ENCODE data around the gene TNFRSF8. TPM values are rescaled to one million over a fixed set of nuclear protein-coding genes. Genes with fewer than 3 reads are reported as not detected.

The TNFRSF8 gene
- total and polyA plus RNA-seq, 2 of the 13 experiments (the other 11 are each of a cell fraction or from before 2014, with no cell fraction given), result not detected

DNA sequence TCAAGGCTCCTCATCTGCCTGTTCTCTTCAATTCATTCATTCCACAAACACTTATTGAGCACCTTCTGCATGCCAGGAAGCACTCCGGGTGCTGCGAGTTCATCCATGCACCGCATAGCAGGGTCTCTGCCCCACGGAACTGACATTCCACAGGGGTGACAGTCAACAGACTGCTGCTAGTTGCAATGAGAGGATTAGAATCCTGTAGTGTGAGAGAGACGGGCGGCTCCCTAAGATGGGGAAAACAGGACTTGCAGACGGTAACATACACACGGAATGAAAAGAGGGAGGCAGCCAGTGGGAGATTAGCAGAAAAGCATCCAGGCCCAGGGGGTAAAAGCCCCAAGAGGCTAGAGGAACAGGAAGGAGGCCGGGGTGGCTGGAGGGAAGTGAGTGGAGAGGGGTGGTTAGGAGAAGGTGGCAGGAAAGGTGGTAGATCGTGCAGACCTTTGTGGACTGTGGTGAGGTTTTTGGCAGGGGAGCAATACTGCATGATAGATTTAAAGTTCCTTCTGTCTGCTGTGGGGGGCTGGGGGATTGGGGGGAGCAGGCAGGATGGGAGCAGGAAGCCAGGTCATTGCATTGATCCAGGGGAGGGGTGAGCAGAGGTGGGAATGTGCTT is 6.6 kb downstream of the TNFRSF8 start:
- no peaks in the 10 kb centered on the region for H3K79me2 ChIP-seq (ENCODE audit: insufficient read depth, low read length)
- H3K27ac ChIP-seq (ENCODE audit: extremely low read length, insufficient read depth, low read length), result no peak overlapping the region
- H3K9ac ChIP-seq (ENCODE audit: insufficient read depth, low read depth, low read length), result no peak overlapping the region
- H4K20me1 ChIP-seq (ENCODE audit: insufficient read depth, low read length), result no peaks in the 10 kb centered on the region
- POLR2A ChIA-PET, result no interaction called here
- ATAC-seq (no peak), FAIRE-seq (no peak), DNase-seq (ENCODE audit: low spot score) (no peak)
- WGBS (ENCODE audit: low lambda C conversion rate), result 25% methylated on average over 10 of the region's 10 CpGs
- no peak for TF ChIP-seq KDM1A (CRISPR knock-in tag; IDR thresholded peaks at IDR 0.05)
- no peak for TF ChIP-seq MXD1 (CRISPR knock-in tag; IDR thresholded peaks at IDR 0.05)
- TF ChIP-seq ARID2 (CRISPR knock-in tag; IDR thresholded peaks at IDR 0.05; ENCODE audit: borderline replicate concordance), result no peak
- TF ChIP-seq ZNF770 (CRISPR knock-in tag; IDR thresholded peaks at IDR 0.05), result no peak
- intact Hi-C loops (cut with micrococcal nuclease; ENCODE audit: unreplicated experiment), result no loop called here
- CTCF ChIA-PET (ENCODE audit: low intra/inter-chr PET ratio, low total read pairs), result no interaction called here
- no peaks in the 10 kb centered on the region for H3K9me3 ChIP-seq (ENCODE audit: low read length)
- H3K4me2 ChIP-seq (ENCODE audit: low read depth, low read length), result no peak overlapping the region
- H3K4me3 ChIP-seq (replicated peaks in 1 of 3; ENCODE audit: insufficient read depth in 1 of 3, low read depth in 2 of 3, low read length in 3 of 3), result no peak overlapping the region
- no TSS peak for BruUV-seq (replicated peaks)
- no peak overlapping the region for H2AFZ ChIP-seq (ENCODE audit: low read length)
- peaks cover 6 to 38% of the 10 kb centered on the region in 2 experiments for H3K27me3 ChIP-seq (ENCODE audit: control insufficient read depth in 1 of 2, insufficient read depth in 2 of 2, low read length in 2 of 2)
- in situ Hi-C loops (cut with HindIII; ENCODE audit: extremely low pct_ligation_motif_present, low pct_unique_long_range_greater_than_20kb), result no loop called here
- no peaks in the 10 kb centered on the region for H3K36me3 ChIP-seq (replicated peaks in 1 of 2; ENCODE audit: control insufficient read depth in 1 of 2, insufficient read depth in 2 of 2, low read length in 2 of 2)
- no peaks in the 10 kb centered on the region for H3K4me1 ChIP-seq (ENCODE audit: insufficient read depth, low read length)

GRCh38 chr1:12071892-12072291 is 8.8 kb downstream of the TNFRSF8 start:
- WGBS (ENCODE audit: low lambda C conversion rate), result 30% methylated on average over 3 of the region's 3 CpGs
- H3K4me1 ChIP-seq (ENCODE audit: insufficient read depth, low read length), result no peaks in the 10 kb centered on the region
- POLR2A ChIA-PET, result no interaction called here
- no peak overlapping the region for H3K27ac ChIP-seq (ENCODE audit: extremely low read length, insufficient read depth, low read length)
- H3K4me3 ChIP-seq (replicated peaks in 1 of 3; ENCODE audit: insufficient read depth in 1 of 3, low read depth in 2 of 3, low read length in 3 of 3), result no peak overlapping the region
- no TSS peak for BruUV-seq (replicated peaks)
- no peak for ATAC-seq
- intact Hi-C loops (cut with micrococcal nuclease; ENCODE audit: unreplicated experiment) (no loop called here), in situ Hi-C loops (cut with HindIII; ENCODE audit: extremely low pct_ligation_motif_present, low pct_unique_long_range_greater_than_20kb) (no loop called here)
- CTCF ChIA-PET (ENCODE audit: low intra/inter-chr PET ratio, low total read pairs), result no interaction called here
- no peaks in the 10 kb centered on the region for H4K20me1 ChIP-seq (ENCODE audit: insufficient read depth, low read length)
- no peak overlapping the region for H2AFZ ChIP-seq (ENCODE audit: low read length)
- H3K9me3 ChIP-seq (ENCODE audit: low read length), result no peaks in the 10 kb centered on the region
- no peak overlapping the region for H3K9ac ChIP-seq (ENCODE audit: insufficient read depth, low read depth, low read length)
- H3K36me3 ChIP-seq (replicated peaks in 1 of 2; ENCODE audit: control insufficient read depth in 1 of 2, insufficient read depth in 2 of 2, low read length in 2 of 2), result no peaks in the 10 kb centered on the region
- DNase-seq (ENCODE audit: low spot score), result no peak
- H3K79me2 ChIP-seq (ENCODE audit: insufficient read depth, low read length), result no peaks in the 10 kb centered on the region
- no peak for FAIRE-seq
- H3K27me3 ChIP-seq (ENCODE audit: control insufficient read depth in 1 of 2, insufficient read depth in 2 of 2, low read length in 2 of 2), result peaks cover 6 to 36% of the 10 kb centered on the region in 2 experiments
- no peak for TF ChIP-seq MED8 (CRISPR knock-in tag; IDR thresholded peaks at IDR 0.05; ENCODE audit: insufficient replicate concordance)
- peak; percentile 74 for TF ChIP-seq ZNF629 (CRISPR knock-in tag; conservative IDR thresholded peaks at IDR 0.05)
- no peak overlapping the region for H3K4me2 ChIP-seq (ENCODE audit: low read depth, low read length)
